IMR-90 (cell line): ENCODE results near the gene PDILT. TPM values are rescaled to one million over a fixed set of nuclear protein-coding genes. Genes with fewer than 3 reads are reported as not detected.

Experiments
- ATAC-seq: fragments of 200-7000 bp; cut with Tn5 transposase; 2 replicates; pipeline ENCODE4 v1.9.1; 2020; ENCODE audit warnings: low read depth, mild to moderate bottlenecking, moderate library complexity
- BruUV-seq: library from RNA; stranded (reverse); fragments of 400-500 nt; replicated peaks from 2 replicates; lab custom pipeline; 2021; lab: Mats Ljungman, UMichigan
- CTCF ChIA-PET: fragments of 300-600 bp; formaldehyde crosslinking; extraction: SDS; loops from one replicate; lab custom pipeline; 2021; ENCODE audit warnings: antibody characterized with exemption; lab: Yijun Ruan, JAX
- POLR2A ChIA-PET: fragments of 300-600 bp; sonication (Branson Sonifier 250); formaldehyde crosslinking; loops from one replicate; lab custom pipeline; 2022; ENCODE audit warnings: antibody characterized with exemption; ENCODE audit not compliant: unreplicated experiment; lab: Charles Lee
- DNase-seq: peaks from one replicate; pipeline ENCODE4 v3.0.0; 2013
- H2AFZ ChIP-seq: replicated peaks from 2 replicates; pipeline ENCODE3; 2013; ENCODE audit warnings: low read length, mild to moderate bottlenecking; ENCODE audit not compliant: poor library complexity
- H2AK5ac ChIP-seq: 2 replicates; pipeline ENCODE4 v1.6.1; 2013; ENCODE audit warnings: low read depth, low read length, inconsistent platforms
- H2AK9ac ChIP-seq: replicated peaks from 2 replicates; pipeline ENCODE3; 2013; ENCODE audit warnings: mild to moderate bottlenecking, low read depth, low read length, moderate library complexity; ENCODE audit not compliant: poor library complexity
- H2BK120ac ChIP-seq: 2 replicates; pipeline ENCODE4 v1.6.1; 2013; ENCODE audit warnings: low read depth, low read length, inconsistent platforms
- H2BK15ac ChIP-seq: 3 replicates; pipeline ENCODE4 v1.6.1; 2013; ENCODE audit warnings: low read depth, low read length, inconsistent platforms
- H2BK20ac ChIP-seq: 2 replicates; pipeline ENCODE4 v1.6.1; 2013; ENCODE audit warnings: low read depth, mild to moderate bottlenecking, inconsistent platforms, low read length, moderate library complexity
- H2BK5ac ChIP-seq: 2 replicates; pipeline ENCODE4 v1.6.1; 2013; ENCODE audit warnings: mild to moderate bottlenecking, low read depth, low read length, inconsistent platforms; ENCODE audit not compliant: poor library complexity, severe bottlenecking
- H3K14ac ChIP-seq: replicated peaks from 2 replicates; pipeline ENCODE4 v1.6.1; 2013; ENCODE audit warnings: low read depth, low read length, inconsistent platforms
- H3K18ac ChIP-seq: 2 replicates; pipeline ENCODE4 v1.6.1; 2013; ENCODE audit warnings: low read depth, low read length, control low read depth
- H3K23ac ChIP-seq: 2 replicates; pipeline ENCODE4 v1.6.1; 2013; ENCODE audit warnings: low read depth, low read length, inconsistent platforms
- H3K27ac ChIP-seq: 2 replicates; pipeline ENCODE4 v1.5.1; 2013; ENCODE audit warnings: mild to moderate bottlenecking, control low read depth, low read length; ENCODE audit not compliant: insufficient read depth
- H3K27me3 ChIP-seq: 2 replicates; pipeline ENCODE4 v1.6.1; 2013; ENCODE audit warnings: low read length; ENCODE audit not compliant: control insufficient read depth, insufficient read depth
- H3K36me3 ChIP-seq: 2 replicates; pipeline ENCODE4 v1.6.1; 2013; ENCODE audit warnings: low read length, mixed read lengths; ENCODE audit not compliant: control insufficient read depth, insufficient read depth
- H3K4ac ChIP-seq: 2 replicates; pipeline ENCODE4 v1.6.1; 2013; ENCODE audit warnings: low read depth, low read length, inconsistent platforms
- H3K4me1 ChIP-seq: 2 replicates; pipeline ENCODE4 v1.6.1; 2013; ENCODE audit warnings: low read length, mixed read lengths; ENCODE audit not compliant: control insufficient read depth, insufficient read depth
- H3K4me2 ChIP-seq: 2 replicates; pipeline ENCODE4 v1.6.1; 2013; ENCODE audit warnings: low read depth, mild to moderate bottlenecking, control low read depth, low read length, moderate library complexity
- H3K4me3 ChIP-seq: 2 replicates; pipeline ENCODE4 v1.5.1; 2013; ENCODE audit warnings: low read depth, mild to moderate bottlenecking, control low read depth, low read length, moderate library complexity; ENCODE audit not compliant: insufficient read depth
- H3K56ac ChIP-seq: 2 replicates; pipeline ENCODE4 v1.6.1; 2013; ENCODE audit warnings: low read length, inconsistent platforms; ENCODE audit not compliant: insufficient read depth; ENCODE audit errors: extremely low read depth
- H3K79me1 ChIP-seq, 2 experiments: 2 replicates each; pipeline ENCODE4 v1.6.1; 2013; ENCODE audit warnings: low read length in 2 of 2, inconsistent platforms in 1 of 2, low read depth in 1 of 2
- H3K9ac ChIP-seq: 2 replicates; pipeline ENCODE4 v1.6.1; 2013; ENCODE audit warnings: low read depth, low read length, control low read depth
- H3K9me1 ChIP-seq: 2 replicates; pipeline ENCODE4 v1.6.1; 2013; ENCODE audit warnings: low read length, inconsistent platforms; ENCODE audit not compliant: insufficient read depth
- H3K9me3 ChIP-seq: 2 replicates; pipeline ENCODE4 v1.6.1; 2013; ENCODE audit warnings: low read length; ENCODE audit not compliant: control insufficient read depth, insufficient read depth
- H4K20me1 ChIP-seq: 2 replicates; pipeline ENCODE4 v1.6.1; 2013; ENCODE audit warnings: low read length, inconsistent platforms; ENCODE audit not compliant: insufficient read depth
- H4K5ac ChIP-seq: 2 replicates; pipeline ENCODE4 v1.6.1; 2013; ENCODE audit warnings: mild to moderate bottlenecking, low read depth, low read length, control low read depth
- H4K8ac ChIP-seq, 2 experiments: 2 replicates each; pipeline ENCODE4 v1.6.1; 2013; ENCODE audit warnings: low read depth in 2 of 2, low read length in 2 of 2, control low read depth in 1 of 2, inconsistent platforms in 1 of 2
- H4K91ac ChIP-seq: 2 replicates; pipeline ENCODE4 v1.6.1; 2013; ENCODE audit warnings: low read depth, low read length, inconsistent platforms; ENCODE audit not compliant: insufficient read depth
- BHLHE40 ChIP-seq: fragments of 150-350 bp; IDR thresholded peaks from 2 replicates; pipeline ENCODE4 v1.6.1; 2016; ENCODE audit warnings: mild to moderate bottlenecking, low read depth, low read length
- CEBPB ChIP-seq: IDR thresholded peaks from 2 replicates; pipeline ENCODE4 v1.6.1; 2012; ENCODE audit warnings: low read depth, low read length, improper control_type of control experiment
- CHD1 ChIP-seq: IDR thresholded peaks from 2 replicates; pipeline ENCODE4 v1.6.1; 2012; ENCODE audit warnings: low read depth, low read length, improper control_type of control experiment
- ELK1 ChIP-seq: fragments of 150-350 bp; IDR thresholded peaks from 2 replicates; pipeline ENCODE4 v1.6.1; 2016; ENCODE audit warnings: low read depth, mild to moderate bottlenecking, low read length, moderate library complexity, borderline replicate concordance
- MXI1 ChIP-seq: IDR thresholded peaks from 2 replicates; pipeline ENCODE4 v1.6.1; 2012; ENCODE audit warnings: low read depth, mild to moderate bottlenecking, low read length, moderate library complexity, borderline replicate concordance
- NFE2L2 ChIP-seq: fragments of 150-350 bp; IDR thresholded peaks from 2 replicates; pipeline ENCODE4 v1.6.1; 2016; ENCODE audit warnings: low read depth, mild to moderate bottlenecking, low read length
- RCOR1 ChIP-seq: IDR thresholded peaks from 2 replicates; pipeline ENCODE4 v1.6.1; 2012; ENCODE audit warnings: mild to moderate bottlenecking, low read length, improper control_type of control experiment; ENCODE audit not compliant: insufficient replicate concordance
- SMC3 ChIP-seq: fragments of 150-350 bp; IDR thresholded peaks from 2 replicates; pipeline ENCODE4 v1.6.1; 2016; ENCODE audit warnings: low read depth, mild to moderate bottlenecking, antibody characterized with exemption, low read length, moderate library complexity
- WGBS, 2 experiments: methylation state at CpG; one replicate each; pipeline versions ENCODE4 v1.1.5 to v1.1.7; 2013; ENCODE audit warnings: missing lambda C conversion rate in 2 of 2; ENCODE audit not compliant: insufficient read length in 1 of 2; ENCODE audit errors: extremely low coverage in 2 of 2; 5-methylcytosine and 5-hydroxymethylcytosine counted together
- dilution Hi-C: fragments of 300-500 bp; cut with HindIII; formaldehyde crosslinking; loops from one replicate; pipeline ENCODE4 v1.14.3; 2018; ENCODE audit warnings: low sequenced_read_pairs; ENCODE audit not compliant: unreplicated experiment
- in situ Hi-C: fragments of 300-500 bp; cut with MboI; formaldehyde crosslinking; loops from 3 replicates; pipeline ENCODE4 v1.14.3; 2019; ENCODE audit warnings: low sequenced_read_pairs, inconsistent platforms, mixed read lengths
- intact Hi-C: fragments of 100-400 bp; cut with micrococcal nuclease; formaldehyde crosslinking; loops from 2 replicates; pipeline ENCODE4 v1.10.0; 2022
- polyA plus RNA-seq, 3 experiments: library from polyadenylated mRNA; depleted of rRNA; stranded (reverse); fragments of >200 nt; gene quantifications; 2 replicates each; pipeline ENCODE4 v1.2.3, GENCODE V29; 2012; ENCODE audit warnings: low replicate concordance in 1 of 3
- total RNA-seq: library from RNA; depleted of rRNA; stranded (reverse); fragments of >200 nt; gene quantifications from 2 replicates; pipeline ENCODE4 v1.2.3, GENCODE V29; 2012

Gene PDILT
- total and polyA plus RNA-seq, 2 of the 4 experiments (the other 2 are of a cell fraction), result not detected

GRCh38 chr16:20383106-20384029 lies 21.2 kb downstream of the PDILT start (continued):
- no peak for TF ChIP-seq NFE2L2
- TF ChIP-seq MXI1, result no peak

- no peak overlapping the region for H2BK20ac ChIP-seq
- H2AK5ac ChIP-seq, result no peak overlapping the region
- no CpG with 5 or more reads among the region's 7 CpGs for WGBS, 2 experiments
- DNase-seq (no peak), ATAC-seq (no peak)
- H3K9me3 ChIP-seq, result no peaks in the 10 kb centered on the region
- intact Hi-C loops (loop anchor here (10.0 kb wide), 1 partner anchor 798 kb away; no protein-coding TSS in a partner anchor), dilution Hi-C loops (no loop called here), in situ Hi-C loops (loop anchor here (5.0 to 25.0 kb wide), 2 partner anchors 475 to 770 kb away; no protein-coding TSS in a partner anchor)
- no peak overlapping the region for H2BK120ac ChIP-seq
- no peak overlapping the region for H4K5ac ChIP-seq
- no peak overlapping the region for H3K9ac ChIP-seq
- BruUV-seq, result no TSS peak
- no peak overlapping the region for H3K4me2 ChIP-seq
- H3K18ac ChIP-seq, result no peak overlapping the region
- no peak overlapping the region for H3K27ac ChIP-seq
- no peak overlapping the region for H2BK5ac ChIP-seq
- no peaks in the 10 kb centered on the region for H3K4me1 ChIP-seq
- CTCF ChIA-PET, result interaction anchor here (0.6 to 6.1 kb wide), 3 partner anchors 11 to 475 kb away, joined by 4 to 76 read pairs (median 4); no protein-coding TSS in a partner anchor
- no peaks in the 10 kb centered on the region for H3K79me1 ChIP-seq
- H2AK9ac ChIP-seq, result no peak overlapping the region
- no peak overlapping the region for H3K4ac ChIP-seq
- no peak overlapping the region for H4K8ac ChIP-seq
- H3K36me3 ChIP-seq, result no peaks in the 10 kb centered on the region
- H3K56ac ChIP-seq, result no peak overlapping the region
- no peak overlapping the region for H2AFZ ChIP-seq
- no peak overlapping the region for H3K4me3 ChIP-seq
- H3K14ac ChIP-seq, result no peak overlapping the region
- no peaks in the 10 kb centered on the region for H4K20me1 ChIP-seq
- no peaks in the 10 kb centered on the region for H3K27me3 ChIP-seq
- no peak overlapping the region for H2BK15ac ChIP-seq
- no peaks in the 10 kb centered on the region for H3K9me1 ChIP-seq
- TF ChIP-seq BHLHE40 (no peak), CHD1 (no peak), ELK1 (no peak), SMC3 (no peak), NFE2L2 (no peak), CEBPB (no peak), RCOR1 (no peak)
- POLR2A ChIA-PET, result no interaction called here
- H4K91ac ChIP-seq, result no peak overlapping the region
- H3K23ac ChIP-seq, result no peak overlapping the region
Measured at GRCh38 chr16:20382202-20382948, 22.2 kb downstream of the PDILT start.
